ENCODE data around the gene AMIGO1. TPM values are rescaled to one million over a fixed set of nuclear protein-coding genes. Genes with fewer than 3 reads are reported as not detected.

The AMIGO1 gene
- total and polyA plus RNA-seq, 2 of the 8 experiments (the other 6 are each of a cell fraction or from before 2014, with no cell fraction given), result 1.5 to 2.7 TPM

DNA sequence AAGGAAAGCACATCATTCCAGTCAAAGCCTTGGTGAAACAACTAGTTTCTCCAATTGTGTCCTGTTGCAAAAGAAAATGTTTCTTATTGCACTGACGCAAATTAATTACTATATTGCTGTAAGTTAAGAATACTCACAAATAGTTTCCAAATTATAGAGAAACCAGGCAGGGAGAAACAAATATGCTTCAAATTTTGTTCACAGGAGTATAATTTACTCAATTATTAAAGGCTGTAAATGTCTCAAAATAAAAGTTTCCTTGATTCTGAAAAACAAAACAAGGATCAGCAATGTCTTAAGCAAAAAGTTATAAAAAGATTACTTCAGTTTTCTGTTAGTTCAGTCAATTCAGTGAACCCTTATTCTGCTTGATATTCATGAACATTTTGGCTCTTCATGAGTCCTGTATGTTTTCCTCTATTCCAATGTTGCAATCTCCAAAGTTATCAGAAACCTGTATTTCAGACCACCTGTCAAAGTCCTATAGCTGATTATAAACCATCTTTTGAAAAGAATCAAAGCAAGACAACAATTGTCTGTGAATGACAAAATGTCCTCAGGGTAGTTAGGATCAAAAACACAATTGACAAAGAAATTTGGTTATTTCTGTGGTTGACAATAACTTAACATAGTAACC is 54.9 kb downstream of the AMIGO1 start:
- no peaks in the 10 kb centered on the region for H3K36me3 ChIP-seq (ENCODE audit: control insufficient read depth in 2 of 4, insufficient read depth in 4 of 4, low read length in 3 of 4)
- 80% methylated on average over 1 of the region's 1 CpG; no CpG with 5 or more reads in 1 of the 2 experiments for WGBS, 2 experiments (ENCODE audit: extremely low coverage in 1 of 2, insufficient coverage in 1 of 2, insufficient read length in 1 of 2, insufficient replicate concordance in 2 of 2, low coverage in 1 of 2, low lambda C conversion rate in 2 of 2, missing lambda C conversion rate in 1 of 2)
- H3K4me3 ChIP-seq (ENCODE audit: extremely low read depth in 1 of 4, insufficient read depth in 2 of 4, low read depth in 3 of 4, low read length in 4 of 4), result no peak overlapping the region
- H2BK5ac ChIP-seq (ENCODE audit: low read depth, low read length), result no peak overlapping the region
- H3K9me3 ChIP-seq (ENCODE audit: insufficient read depth in 2 of 2, low read depth in 1 of 2, low read length in 1 of 2), result peaks cover 4 to 16% of the 10 kb centered on the region in 2 experiments
- H3K56ac ChIP-seq (replicated peaks; ENCODE audit: insufficient read length, low read depth, low read length), result no peak overlapping the region
- H3K4ac ChIP-seq (replicated peaks; ENCODE audit: insufficient read length, low read depth, low read length), result no peak overlapping the region
- DNase-seq (ENCODE audit: low read depth in 1 of 2, low spot score in 2 of 2) (no peak), FAIRE-seq (peak; percentile 36)
- no peak overlapping the region for H4K5ac ChIP-seq (ENCODE audit: insufficient read length, low read depth, low read length)
- no peaks in the 10 kb centered on the region for H3K79me2 ChIP-seq (ENCODE audit: control insufficient read depth in 1 of 2, insufficient read depth in 2 of 2, low read length in 2 of 2)
- H3K23ac ChIP-seq (ENCODE audit: insufficient read length), result no peak overlapping the region
- ChIA-PET CTCF (ENCODE audit: partially characterized antibody) (interaction anchor here (0.8 to 1.1 kb wide), 2 partner anchors 15 to 78 kb away, joined by 3 read pairs; no protein-coding TSS in a partner anchor), POLR2A (ENCODE audit: partially characterized antibody) (no interaction called here)
- no peak overlapping the region for H2AK5ac ChIP-seq (ENCODE audit: low read depth, low read length)
- no peak overlapping the region for H3K27ac ChIP-seq (ENCODE audit: low read depth, low read length)
- no peak overlapping the region for H2AFZ ChIP-seq (ENCODE audit: low read length)
- H3K23me2 ChIP-seq (ENCODE audit: low read depth, low read length), result no peaks in the 10 kb centered on the region
- H3K27me3 ChIP-seq (replicated peaks in 1 of 4; ENCODE audit: control insufficient read depth in 3 of 4, extremely low read depth in 1 of 4, insufficient read depth in 3 of 4, low read length in 3 of 4), result no peaks in the 10 kb centered on the region
- H2BK15ac ChIP-seq (ENCODE audit: low read length), result no peak overlapping the region
- no peaks in the 10 kb centered on the region for H4K20me1 ChIP-seq (replicated peaks in 1 of 2; ENCODE audit: control insufficient read depth in 1 of 2, insufficient read depth in 2 of 2, low read length in 2 of 2)
- TF ChIP-seq RXRA (IDR thresholded peaks at IDR 0.05; ENCODE audit: insufficient read depth, low read depth, low read length) (no peak), POU5F1 (IDR thresholded peaks at IDR 0.05; ENCODE audit: low read depth, low read length) (no peak), SIN3A (conservative IDR thresholded peaks at IDR 0.05 in 1 of 2, IDR thresholded peaks at IDR 0.05 in 1 of 2; ENCODE audit: low read depth in 1 of 2, low read length in 2 of 2) (no peak), JUN (IDR thresholded peaks at IDR 0.05; ENCODE audit: low read depth, low read length) (no peak)
- H3K14ac ChIP-seq (ENCODE audit: insufficient read length), result no peak overlapping the region
- no peak overlapping the region for H3K4me2 ChIP-seq (ENCODE audit: insufficient read depth in 1 of 2, low read depth in 2 of 2, low read length in 2 of 2)
- no peak overlapping the region for H4K91ac ChIP-seq (replicated peaks; ENCODE audit: insufficient read length, low read length)
- H2BK120ac ChIP-seq (replicated peaks; ENCODE audit: low read depth, low read length), result no peak overlapping the region
- H4K8ac ChIP-seq (ENCODE audit: extremely low read depth, insufficient read depth, low read length), result no peak overlapping the region
- no peaks in the 10 kb centered on the region for H3K79me1 ChIP-seq (ENCODE audit: low read depth, low read length)
- H3K9ac ChIP-seq (replicated peaks in 1 of 4; ENCODE audit: extremely low read depth in 1 of 4, low read depth in 3 of 4, low read length in 3 of 4), result no peak overlapping the region
- no peak overlapping the region for H3K18ac ChIP-seq (ENCODE audit: extremely low read depth, low read length)
- H3K4me1 ChIP-seq (replicated peaks in 1 of 4; ENCODE audit: control insufficient read depth in 3 of 4, insufficient read depth in 4 of 4, low read length in 3 of 4), result no peaks in the 10 kb centered on the region
- H2BK12ac ChIP-seq (ENCODE audit: low read depth, low read length), result no peak overlapping the region
- no peak overlapping the region for H2BK20ac ChIP-seq (ENCODE audit: low read length)
